Transverse colon (tissue), 4 donors: Measurements from ENCODE around the gene EMILIN1. TPM values are rescaled to one million over a fixed set of nuclear protein-coding genes. Genes with fewer than 3 reads are reported as not detected.

ENCODE experiments used
- DNase-seq: peaks from one replicate; pipeline ENCODE4 v3.0.0-alpha.2; 2019
- H3K27ac ChIP-seq, 4 donors: fragments of 200-600 bp; sonication (generic); 2 replicates each; pipeline ENCODE4 v1.5.1; 2016 to 2018; ENCODE audit warnings: inconsistent platforms in 4 of 4
- H3K27me3 ChIP-seq: fragments of 200-600 bp; sonication (generic); 2 replicates; pipeline ENCODE4 v1.5.1; 2017; ENCODE audit warnings: inconsistent platforms
- H3K36me3 ChIP-seq, 4 donors: fragments of 200-600 bp; sonication (generic); 2 replicates each; pipeline ENCODE4 v1.5.1; 2017 to 2019; ENCODE audit warnings: inconsistent platforms in 4 of 4
- H3K4me1 ChIP-seq, 4 donors: fragments of 200-600 bp; sonication (generic); 2 replicates each; pipeline ENCODE4 v1.5.1; 2017 to 2020; ENCODE audit warnings: inconsistent platforms in 4 of 4
- H3K4me3 ChIP-seq, 4 donors: fragments of 200-600 bp; sonication (generic); 1 replicate in 1 of 4; 2 replicates in 3 of 4; pipeline versions ENCODE4 v1.5.1 to v1.6.1; 2017 to 2019; ENCODE audit warnings: inconsistent platforms in 4 of 4
- H3K9me3 ChIP-seq, 2 donors: fragments of 200-600 bp; sonication (generic); 2 replicates each; pipeline ENCODE4 v1.5.1; 2017 to 2019; ENCODE audit warnings: inconsistent platforms in 2 of 2
- CTCF ChIP-seq, 5 experiments: fragments of 200-600 bp in 3 of 5; fragments of 450-650 bp in 2 of 5; sonication (generic) in 3 of 5; IDR thresholded peaks; 1 replicate in 2 of 5; 2 replicates in 3 of 5; pipeline ENCODE4 v1.5.1; 2016 to 2017; ENCODE audit warnings: antibody characterized with exemption in 5 of 5, inconsistent platforms in 3 of 5, mild to moderate bottlenecking in 2 of 5, moderate library complexity in 1 of 5
- EP300 ChIP-seq: sonication (generic); formaldehyde crosslinking; IDR thresholded peaks from one replicate; pipeline ENCODE4 v1.6.1; 2017; ENCODE audit warnings: antibody characterized with exemption, low read depth
- POLR2A ChIP-seq: fragments of 450-650 bp; IDR thresholded peaks from one replicate; pipeline ENCODE4 v1.6.1; 2016; ENCODE audit warnings: antibody characterized with exemption, mild to moderate bottlenecking, moderate library complexity
- POLR2AphosphoS5 ChIP-seq, 3 donors: sonication (generic); formaldehyde crosslinking; IDR thresholded peaks; one replicate each; pipeline ENCODE4 v1.6.1; 2016; ENCODE audit warnings: antibody characterized with exemption in 3 of 3
- WGBS, 2 donors: methylation state at CpG; one replicate each; pipeline ENCODE4 v1.1.5; 2018; ENCODE audit warnings: low coverage in 1 of 2; 5-methylcytosine and 5-hydroxymethylcytosine counted together
- in situ Hi-C, 4 donors: fragments of 200-750 bp; cut with MboI; loops; one replicate each; pipeline versions ENCODE4 v1.15.0 to v1.15.1; 2017; ENCODE audit warnings: low sequenced_read_pairs in 3 of 4, low pct_ligation_motif_present in 1 of 4, low pct_unique_long_range_greater_than_20kb in 1 of 4
- intact Hi-C: fragments of 100-400 bp; cut with DNase I; formaldehyde crosslinking; loops from one replicate; pipeline ENCODE4 v1.15.1; 2023; ENCODE audit warnings: low total_unique reads
- total RNA-seq, 4 donors: library from RNA; depleted of rRNA; stranded (reverse); fragments of >200 nt; gene quantifications; one replicate each; pipeline ENCODE4 v1.1.0, GENCODE V29; 2016

Gene EMILIN1
- total RNA-seq, 4 donors from 2014 or later = 41.0 to 152 (median 65.6) TPM

- intact Hi-C loops (loop anchor here (5.0 kb wide), 1 partner anchor 54 kb away; the partner anchor contains the start of gene KHK), in situ Hi-C loops (no loop called here)
- TF ChIP-seq CTCF (IDR thresholded peaks at IDR 0.05) = no peak
- TF ChIP-seq POLR2A = no peak
- TF ChIP-seq EP300 = no peak
- TF ChIP-seq POLR2AphosphoS5 (IDR thresholded peaks at IDR 0.05) = no peak
- Histone ChIP-seq H3K36me3 (peaks cover 0 to 32% (median 11%) of the 10 kb centered on the region in 4 donors), H3K9me3 (no peaks in the 10 kb centered on the region), H3K27ac (peak overlapping the region; percentile 85 to 91 (median 86)), H3K4me1 (peaks cover 12 to 23% (median 20%) of the 10 kb centered on the region in 4 donors), H3K4me3 (peak overlapping the region; percentile 78 to 91 (median 81)), H3K27me3 (no peaks in the 10 kb centered on the region)
- 7 to 20% methylated on average over 1 to 11 of the region's 11 CpGs for WGBS, 2 donors
- DNase-seq = no peak
Measured at GRCh38 chr2:27033253-27033852, 45.1 kb upstream of the EMILIN1 start.

- Histone ChIP-seq H3K36me3 (peaks cover 0 to 56% (median 28%) of the 10 kb centered on the region in 4 donors), H3K27ac (no peak overlapping the region), H3K4me1 (peaks cover 15 to 35% (median 20%) of the 10 kb centered on the region in 4 donors), H3K4me3 (no peak overlapping the region), H3K27me3 (no peaks in the 10 kb centered on the region), H3K9me3 (no peaks in the 10 kb centered on the region)
- TF ChIP-seq EP300 = no peak
- TF ChIP-seq POLR2AphosphoS5 (IDR thresholded peaks at IDR 0.05) = no peak
- no peak for TF ChIP-seq POLR2A
- TF ChIP-seq CTCF (IDR thresholded peaks at IDR 0.05) = no peak
- DNase-seq = no peak
- WGBS, 2 donors = 76 to 96% methylated on average over 3 to 6 of the region's 6 CpGs
- in situ Hi-C loops (no loop called here), intact Hi-C loops (no loop called here)
Measured at GRCh38 chr2:27038012-27038411, 40.4 kb upstream of the EMILIN1 start.

GRCh38 chr2:27038631-27039339 is 39.6 kb upstream of the EMILIN1 start:
- Histone ChIP-seq H3K4me1 (peaks cover 13 to 38% (median 19%) of the 10 kb centered on the region in 4 donors), H3K36me3 (peaks cover 0 to 56% (median 28%) of the 10 kb centered on the region in 4 donors), H3K9me3 (no peaks in the 10 kb centered on the region), H3K4me3 (no peak overlapping the region), H3K27ac (no peak overlapping the region), H3K27me3 (no peaks in the 10 kb centered on the region)
- intact Hi-C loops = no loop called here
- in situ Hi-C loops = no loop called here
- TF ChIP-seq POLR2AphosphoS5 (IDR thresholded peaks at IDR 0.05) = no peak
- no peak for TF ChIP-seq EP300
- TF ChIP-seq POLR2A = no peak
- TF ChIP-seq CTCF (IDR thresholded peaks at IDR 0.05) = no peak
- no peak for DNase-seq
- WGBS, 2 donors = 56 to 87% methylated on average over 3 to 17 of the region's 17 CpGs

- in situ Hi-C loops = no loop called here
- peaks cover 0 to 56% (median 28%) of the 10 kb centered on the region in 4 donors for H3K36me3 ChIP-seq
- intact Hi-C loops = no loop called here
- no peaks in the 10 kb centered on the region for H3K9me3 ChIP-seq
- no peak for DNase-seq
- no peaks in the 10 kb centered on the region for H3K27me3 ChIP-seq
- H3K4me3 ChIP-seq = no peak overlapping the region
- H3K4me1 ChIP-seq = peaks cover 7 to 32% (median 13%) of the 10 kb centered on the region in 4 donors
- TF ChIP-seq POLR2A (no peak), POLR2AphosphoS5 (IDR thresholded peaks at IDR 0.05) (no peak), CTCF (IDR thresholded peaks at IDR 0.05) (no peak), EP300 (no peak)
- 97% methylated on average over 6 of the region's 6 CpGs; no CpG with 5 or more reads in 1 of the 2 donors for WGBS, 2 donors
- H3K27ac ChIP-seq = no peak overlapping the region
Measured at GRCh38 chr2:27039426-27039825, 39.0 kb upstream of the EMILIN1 start.
